ENCODE data around the gene GLUL. TPM values are rescaled to one million over a fixed set of nuclear protein-coding genes. Genes with fewer than 3 reads are reported as not detected.

Gene GLUL
- total and polyA plus RNA-seq, 7 experiments from 2014 or later: 44.9 to 357 (median 68.2) TPM

- Mint-ChIP-seq H3K9me3 (peaks cover 0 to 2% (median 0%) of the 10 kb centered on the region in 11 donors), H3K27me3 (peaks cover 0 to 16% (median 0%) of the 10 kb centered on the region in 5 donors), H3K27ac (no peak overlapping the region), H3K4me1 (no peaks in the 10 kb centered on the region), H3K4me3 (no peak overlapping the region), H3K36me3 (peaks cover 0 to 3% (median 0%) of the 10 kb centered on the region in 5 donors)
- H3K9me3 ChIP-seq (ENCODE audit: control insufficient read depth in 2 of 3, low read length in 3 of 3): no peaks in the 10 kb centered on the region
- no peaks in the 10 kb centered on the region for H3K4me1 ChIP-seq (ENCODE audit: control insufficient read depth in 2 of 2, insufficient read depth in 2 of 2, low read length in 2 of 2)
- ATAC-seq (no peak), DNase-seq (no peak)
- intact Hi-C loops (cut with micrococcal nuclease): no loop called here
- POLR2A ChIA-PET: no interaction called here
- no peak overlapping the region for H3K27ac ChIP-seq (ENCODE audit: low read depth, low read length)
- CTCF ChIA-PET: no interaction called here
- H3K4me3 ChIP-seq (ENCODE audit: low read length): no peak overlapping the region
- H3K36me3 ChIP-seq (ENCODE audit: control insufficient read depth in 2 of 3, insufficient read depth in 3 of 3, low read length in 3 of 3): no peaks in the 10 kb centered on the region
- no peaks in the 10 kb centered on the region for H3K27me3 ChIP-seq (ENCODE audit: control insufficient read depth in 2 of 2, insufficient read depth in 2 of 2, low read length in 2 of 2)
These were observed 25.0 kb downstream of the GLUL start for GRCh38 chr1:182366596-182366995.

- Mint-ChIP-seq H3K27ac (no peak overlapping the region), H3K9me3 (no peaks in the 10 kb centered on the region), H3K36me3 (no peaks in the 10 kb centered on the region), H3K4me1 (no peaks in the 10 kb centered on the region), H3K27me3 (peaks cover 0 to 14% (median 0%) of the 10 kb centered on the region in 5 donors), H3K4me3 (no peak overlapping the region)
- ATAC-seq (no peak), DNase-seq (no peak)
- H3K36me3 ChIP-seq (ENCODE audit: control insufficient read depth in 2 of 3, insufficient read depth in 3 of 3, low read length in 3 of 3): no peaks in the 10 kb centered on the region
- H3K27me3 ChIP-seq (ENCODE audit: control insufficient read depth in 2 of 2, insufficient read depth in 2 of 2, low read length in 2 of 2): no peaks in the 10 kb centered on the region
- intact Hi-C loops (cut with micrococcal nuclease): loop anchor here in 1 of 2 donors (5.0 kb wide), 1 partner anchor 33 kb away; the partner anchor contains the start of gene GLUL
- POLR2A ChIA-PET: no interaction called here
- no peaks in the 10 kb centered on the region for H3K4me1 ChIP-seq (ENCODE audit: control insufficient read depth in 2 of 2, insufficient read depth in 2 of 2, low read length in 2 of 2)
- H3K4me3 ChIP-seq (ENCODE audit: low read length): no peak overlapping the region
- no peaks in the 10 kb centered on the region for H3K9me3 ChIP-seq (ENCODE audit: control insufficient read depth in 2 of 3, low read length in 3 of 3)
- no peak overlapping the region for H3K27ac ChIP-seq (ENCODE audit: low read depth, low read length)
- CTCF ChIA-PET: no interaction called here
These were observed 31.9 kb downstream of the GLUL start for GRCh38 chr1:182359645-182360044.

- CTCF ChIA-PET: no interaction called here
- H3K4me1 ChIP-seq (ENCODE audit: control insufficient read depth in 2 of 2, insufficient read depth in 2 of 2, low read length in 2 of 2): no peaks in the 10 kb centered on the region
- H3K27ac Mint-ChIP-seq: no peak overlapping the region
These were observed 33.7 kb downstream of the GLUL start for GRCh38 chr1:182357913-182358312.

GRCh38 chr1:182357171-182357570 is 34.4 kb downstream of the GLUL start:
- no peak overlapping the region for H3K27ac ChIP-seq (ENCODE audit: low read depth, low read length)
- H3K9me3 ChIP-seq (ENCODE audit: control insufficient read depth in 2 of 3, low read length in 3 of 3): no peaks in the 10 kb centered on the region
- H3K27me3 ChIP-seq (ENCODE audit: control insufficient read depth in 2 of 2, insufficient read depth in 2 of 2, low read length in 2 of 2): no peaks in the 10 kb centered on the region
- intact Hi-C loops (cut with micrococcal nuclease): loop anchor here in 1 of 2 donors (5.0 kb wide), 1 partner anchor 35 kb away; the partner anchor contains the start of gene GLUL
- no peaks in the 10 kb centered on the region for H3K4me1 ChIP-seq (ENCODE audit: control insufficient read depth in 2 of 2, insufficient read depth in 2 of 2, low read length in 2 of 2)
- no peak overlapping the region for H3K27ac Mint-ChIP-seq
- H3K4me1 Mint-ChIP-seq: no peaks in the 10 kb centered on the region
- ChIA-PET CTCF (no interaction called here), POLR2A (no interaction called here)
- no peaks in the 10 kb centered on the region for H3K36me3 Mint-ChIP-seq
- no peak overlapping the region for H3K4me3 ChIP-seq (ENCODE audit: low read length)
- no peaks in the 10 kb centered on the region for H3K9me3 Mint-ChIP-seq
- peaks cover 0 to 16% (median 0%) of the 10 kb centered on the region in 5 donors for H3K27me3 Mint-ChIP-seq
- no peak overlapping the region for H3K4me3 Mint-ChIP-seq
- DNase-seq: no peak
- H3K36me3 ChIP-seq (ENCODE audit: control insufficient read depth in 2 of 3, insufficient read depth in 3 of 3, low read length in 3 of 3): no peaks in the 10 kb centered on the region
- no peak for ATAC-seq

More at GRCh38 chr1:182357913-182358312, 33.7 kb downstream of the GLUL start:
- Mint-ChIP-seq H3K4me1 (no peaks in the 10 kb centered on the region), H3K4me3 (no peak overlapping the region), H3K9me3 (no peaks in the 10 kb centered on the region), H3K27me3 (peaks cover 0 to 16% (median 0%) of the 10 kb centered on the region in 5 donors), H3K36me3 (no peaks in the 10 kb centered on the region)
- DNase-seq (no peak), ATAC-seq (no peak)
- no peak overlapping the region for H3K27ac ChIP-seq (ENCODE audit: low read depth, low read length)
- no peaks in the 10 kb centered on the region for H3K9me3 ChIP-seq (ENCODE audit: control insufficient read depth in 2 of 3, low read length in 3 of 3)
- no peaks in the 10 kb centered on the region for H3K27me3 ChIP-seq (ENCODE audit: control insufficient read depth in 2 of 2, insufficient read depth in 2 of 2, low read length in 2 of 2)
- intact Hi-C loops (cut with micrococcal nuclease): loop anchor here in 1 of 2 donors (5.0 kb wide), 1 partner anchor 34 kb away; the partner anchor contains the start of gene GLUL
- H3K36me3 ChIP-seq (ENCODE audit: control insufficient read depth in 2 of 3, insufficient read depth in 3 of 3, low read length in 3 of 3): no peaks in the 10 kb centered on the region
- no peak overlapping the region for H3K4me3 ChIP-seq (ENCODE audit: low read length)
- POLR2A ChIA-PET: interaction anchor here (0.6 kb wide), 1 partner anchor 1974 kb away, joined by 3 read pairs; no protein-coding TSS in a partner anchor

GRCh38 chr1:182355723-182356098 is 35.9 kb downstream of the GLUL start:
- H3K4me3 ChIP-seq (ENCODE audit: low read length): no peak overlapping the region
- H3K4me1 ChIP-seq (ENCODE audit: control insufficient read depth in 2 of 2, insufficient read depth in 2 of 2, low read length in 2 of 2): no peaks in the 10 kb centered on the region
- Mint-ChIP-seq H3K36me3 (no peaks in the 10 kb centered on the region), H3K4me1 (no peaks in the 10 kb centered on the region), H3K9me3 (no peaks in the 10 kb centered on the region), H3K4me3 (no peak overlapping the region), H3K27me3 (peaks cover 0 to 19% (median 0%) of the 10 kb centered on the region in 5 donors), H3K27ac (no peak overlapping the region)
- DNase-seq (no peak), ATAC-seq (no peak)
- CTCF ChIA-PET: no interaction called here
- intact Hi-C loops (cut with micrococcal nuclease): loop anchor here in 1 of 2 donors (5.0 kb wide), 1 partner anchor 37 kb away; the partner anchor contains the start of gene GLUL
- H3K27ac ChIP-seq (ENCODE audit: low read depth, low read length): no peak overlapping the region
- H3K9me3 ChIP-seq (ENCODE audit: control insufficient read depth in 2 of 3, low read length in 3 of 3): no peaks in the 10 kb centered on the region
- no peaks in the 10 kb centered on the region for H3K27me3 ChIP-seq (ENCODE audit: control insufficient read depth in 2 of 2, insufficient read depth in 2 of 2, low read length in 2 of 2)
- no peaks in the 10 kb centered on the region for H3K36me3 ChIP-seq (ENCODE audit: control insufficient read depth in 2 of 3, insufficient read depth in 3 of 3, low read length in 3 of 3)
- POLR2A ChIA-PET: no interaction called here

GRCh38 chr1:182351790-182352364 is 39.7 kb downstream of the GLUL start:
- no peak overlapping the region for H3K27ac Mint-ChIP-seq
- no peak for ATAC-seq
- H3K4me1 Mint-ChIP-seq: peaks cover 0 to 7% (median 0%) of the 10 kb centered on the region in 7 donors
- Histone ChIP-seq H3K4me3 (ENCODE audit: low read length) (no peak overlapping the region), H3K27me3 (ENCODE audit: control insufficient read depth in 2 of 2, insufficient read depth in 2 of 2, low read length in 2 of 2) (no peaks in the 10 kb centered on the region), H3K9me3 (ENCODE audit: control insufficient read depth in 2 of 3, low read length in 3 of 3) (no peaks in the 10 kb centered on the region), H3K36me3 (ENCODE audit: control insufficient read depth in 2 of 3, insufficient read depth in 3 of 3, low read length in 3 of 3) (no peaks in the 10 kb centered on the region), H3K27ac (ENCODE audit: low read depth, low read length) (no peak overlapping the region), H3K4me1 (ENCODE audit: control insufficient read depth in 2 of 2, insufficient read depth in 2 of 2, low read length in 2 of 2) (no peaks in the 10 kb centered on the region)
- CTCF ChIA-PET: no interaction called here
- peaks cover 0 to 17% (median 4%) of the 10 kb centered on the region in 5 donors for H3K27me3 Mint-ChIP-seq
- DNase-seq: no peak
- H3K36me3 Mint-ChIP-seq: no peaks in the 10 kb centered on the region
- no peak overlapping the region for H3K4me3 Mint-ChIP-seq
- POLR2A ChIA-PET: no interaction called here
- no peaks in the 10 kb centered on the region for H3K9me3 Mint-ChIP-seq
- intact Hi-C loops (cut with micrococcal nuclease): no loop called here

GRCh38 chr1:182350839-182351238 is 40.8 kb downstream of the GLUL start:
- H3K27ac Mint-ChIP-seq: no peak overlapping the region
- Histone ChIP-seq H3K36me3 (ENCODE audit: control insufficient read depth in 2 of 3, insufficient read depth in 3 of 3, low read length in 3 of 3) (no peaks in the 10 kb centered on the region), H3K27me3 (ENCODE audit: control insufficient read depth in 2 of 2, insufficient read depth in 2 of 2, low read length in 2 of 2) (no peaks in the 10 kb centered on the region), H3K27ac (ENCODE audit: low read depth, low read length) (no peak overlapping the region), H3K9me3 (ENCODE audit: control insufficient read depth in 2 of 3, low read length in 3 of 3) (no peaks in the 10 kb centered on the region), H3K4me1 (ENCODE audit: control insufficient read depth in 2 of 2, insufficient read depth in 2 of 2, low read length in 2 of 2) (no peaks in the 10 kb centered on the region), H3K4me3 (ENCODE audit: low read length) (no peak overlapping the region)
- H3K4me3 Mint-ChIP-seq: no peak overlapping the region
- no peaks in the 10 kb centered on the region for H3K9me3 Mint-ChIP-seq
- no peaks in the 10 kb centered on the region for H3K36me3 Mint-ChIP-seq
- no peak for DNase-seq
- peaks cover 0 to 7% (median 0%) of the 10 kb centered on the region in 7 donors for H3K4me1 Mint-ChIP-seq
- POLR2A ChIA-PET: no interaction called here
- intact Hi-C loops (cut with micrococcal nuclease): no loop called here
- no peak for ATAC-seq
- peaks cover 0 to 11% (median 4%) of the 10 kb centered on the region in 5 donors for H3K27me3 Mint-ChIP-seq
- CTCF ChIA-PET: interaction anchor here (1.7 kb wide), 1 partner anchor 207 kb away, joined by 4 read pairs; no protein-coding TSS in a partner anchor
